PC-9 (cell line): ENCODE results near the gene GNA15. TPM values are rescaled to one million over a fixed set of nuclear protein-coding genes. Genes with fewer than 3 reads are reported as not detected.

Experiments
- BruUV-seq: library from RNA; stranded (reverse); fragments of 400-500 nt; replicated peaks from 2 replicates; lab custom pipeline; 2021; lab: Mats Ljungman, UMichigan
- CTCF ChIA-PET: fragments of 300-600 bp; sonication (Branson Sonifier 250); formaldehyde crosslinking; loops from one replicate; lab custom pipeline; 2022; ENCODE audit warnings: antibody characterized with exemption; lab: Charles Lee
- POLR2A ChIA-PET: fragments of 300-600 bp; sonication (Branson Sonifier 250); formaldehyde crosslinking; loops from one replicate; lab custom pipeline; 2022; ENCODE audit warnings: antibody characterized with exemption; ENCODE audit not compliant: unreplicated experiment; lab: Charles Lee
- DNase-seq, 2 experiments: peaks; one replicate each; pipeline versions ENCODE4 v3.0.0 to v3.0.0-alpha.2; 2015 to 2022; ENCODE audit warnings: mixed read lengths in 1 of 2
- H2AFZ ChIP-seq: fragments of 200-600 bp; sonication (generic); 2 replicates; pipeline ENCODE4 v1.8.1; 2017; ENCODE audit warnings: antibody characterized with exemption
- H3F3A ChIP-seq: fragments of 200-600 bp; sonication (generic); 2 replicates; pipeline ENCODE4 v1.8.1; 2017; ENCODE audit warnings: antibody characterized with exemption, mild to moderate bottlenecking, low read depth; ENCODE audit not compliant: insufficient read depth
- H3K27ac ChIP-seq: fragments of 200-600 bp; sonication (generic); 2 replicates; pipeline ENCODE4 v1.6.1; 2016; ENCODE audit warnings: mixed run types
- H3K27me3 ChIP-seq: fragments of 200-600 bp; sonication (generic); 2 replicates; pipeline ENCODE4 v1.6.1; 2016; ENCODE audit warnings: low read depth, mixed run types; ENCODE audit not compliant: insufficient read depth
- H3K36me3 ChIP-seq: fragments of 200-600 bp; sonication (generic); 2 replicates; pipeline ENCODE4 v1.6.1; 2016; ENCODE audit warnings: low read depth, mixed run types
- H3K4me1 ChIP-seq: fragments of 200-600 bp; sonication (generic); replicated peaks from 2 replicates; pipeline ENCODE4 v1.6.1; 2016; ENCODE audit warnings: mixed run types; ENCODE audit not compliant: insufficient read depth
- H3K4me2 ChIP-seq: fragments of 200-600 bp; sonication (generic); 2 replicates; pipeline ENCODE4 v1.6.1; 2017; ENCODE audit warnings: mixed run types
- H3K4me3 ChIP-seq: fragments of 200-600 bp; sonication (generic); 2 replicates; pipeline ENCODE4 v1.6.1; 2016; ENCODE audit warnings: mixed run types
- H3K79me2 ChIP-seq: fragments of 200-600 bp; sonication (generic); 2 replicates; pipeline ENCODE4 v1.6.1; 2017; ENCODE audit warnings: low read depth, mixed run types
- H3K9me2 ChIP-seq: fragments of 200-600 bp; sonication (generic); 2 replicates; pipeline ENCODE4 v1.8.1; 2017; ENCODE audit warnings: mild to moderate bottlenecking; ENCODE audit not compliant: insufficient read depth
- H3K9me3 ChIP-seq: fragments of 200-600 bp; sonication (generic); 2 replicates; pipeline ENCODE4 v1.8.1; 2016; ENCODE audit warnings: low read depth; ENCODE audit not compliant: insufficient read depth
- H4K20me1 ChIP-seq: fragments of 200-600 bp; sonication (generic); 2 replicates; pipeline ENCODE4 v1.8.1; 2017; ENCODE audit not compliant: insufficient read depth
- EZH2 ChIP-seq: fragments of 200-600 bp; sonication (generic); IDR thresholded peaks from 2 replicates; pipeline ENCODE4 v1.8.0; 2017; ENCODE audit warnings: antibody characterized with exemption, low read depth
- intact Hi-C: fragments of 100-400 bp; cut with micrococcal nuclease; formaldehyde crosslinking; loops from one replicate; pipeline ENCODE4 v1.10.0; 2022; ENCODE audit not compliant: unreplicated experiment
- total RNA-seq: library from RNA; stranded (reverse); gene quantifications from 2 replicates; pipeline ENCODE4 v1.2.3, GENCODE V29; 2021
- TF ChIP-seq, protein P1 (sequence below): fragments of 200-600 bp; sonication (generic); conservative IDR thresholded peaks from 2 replicates; pipeline ENCODE4 v1.6.1; 2017; ENCODE audit warnings: mixed run types, antibody characterized with exemption, mild to moderate bottlenecking, moderate library complexity

Gene GNA15
- total RNA-seq, 1 experiment from 2014 or later: 14.2 TPM

DNA sequence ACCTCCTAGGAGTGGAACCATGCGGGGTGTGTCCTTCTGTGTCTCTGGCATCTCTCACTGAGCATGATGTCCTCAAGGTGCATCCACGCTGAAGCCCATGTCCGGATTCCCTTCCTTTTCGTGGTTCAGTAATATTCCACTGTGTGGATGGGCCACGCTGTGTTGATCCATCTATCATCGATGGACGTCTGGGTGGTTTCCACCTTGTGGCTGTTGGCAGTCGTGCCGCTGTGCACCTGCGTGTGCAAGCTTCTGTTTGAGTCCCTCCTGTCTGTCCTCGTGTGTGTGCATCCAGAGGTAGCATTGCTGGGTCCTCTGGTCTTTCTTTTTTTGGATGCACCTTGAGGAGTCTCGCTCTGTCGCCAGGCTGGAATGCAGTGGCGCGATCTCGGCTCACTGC, 11.2 kb upstream of the GNA15 start:
- Histone ChIP-seq H3K4me2 (no peak overlapping the region), H3K9me2 (no peaks in the 10 kb centered on the region), H3K4me1 (no peaks in the 10 kb centered on the region), H4K20me1 (no peaks in the 10 kb centered on the region), H3K4me3 (no peak overlapping the region), H3F3A (no peaks in the 10 kb centered on the region), H3K36me3 (no peaks in the 10 kb centered on the region), H3K9me3 (no peaks in the 10 kb centered on the region), H3K27ac (no peak overlapping the region), H3K79me2 (no peaks in the 10 kb centered on the region), H2AFZ (no peak overlapping the region), H3K27me3 (no peaks in the 10 kb centered on the region)
- POLR2A ChIA-PET: no interaction called here
- DNase-seq: no peak
- no TSS peak for BruUV-seq
- CTCF ChIA-PET: interaction anchor here (0.7 kb wide), 1 partner anchor 88 kb away, joined by 3 read pairs; no protein-coding TSS in a partner anchor
- intact Hi-C loops: no loop called here
- TF ChIP-seq, protein P1, sequence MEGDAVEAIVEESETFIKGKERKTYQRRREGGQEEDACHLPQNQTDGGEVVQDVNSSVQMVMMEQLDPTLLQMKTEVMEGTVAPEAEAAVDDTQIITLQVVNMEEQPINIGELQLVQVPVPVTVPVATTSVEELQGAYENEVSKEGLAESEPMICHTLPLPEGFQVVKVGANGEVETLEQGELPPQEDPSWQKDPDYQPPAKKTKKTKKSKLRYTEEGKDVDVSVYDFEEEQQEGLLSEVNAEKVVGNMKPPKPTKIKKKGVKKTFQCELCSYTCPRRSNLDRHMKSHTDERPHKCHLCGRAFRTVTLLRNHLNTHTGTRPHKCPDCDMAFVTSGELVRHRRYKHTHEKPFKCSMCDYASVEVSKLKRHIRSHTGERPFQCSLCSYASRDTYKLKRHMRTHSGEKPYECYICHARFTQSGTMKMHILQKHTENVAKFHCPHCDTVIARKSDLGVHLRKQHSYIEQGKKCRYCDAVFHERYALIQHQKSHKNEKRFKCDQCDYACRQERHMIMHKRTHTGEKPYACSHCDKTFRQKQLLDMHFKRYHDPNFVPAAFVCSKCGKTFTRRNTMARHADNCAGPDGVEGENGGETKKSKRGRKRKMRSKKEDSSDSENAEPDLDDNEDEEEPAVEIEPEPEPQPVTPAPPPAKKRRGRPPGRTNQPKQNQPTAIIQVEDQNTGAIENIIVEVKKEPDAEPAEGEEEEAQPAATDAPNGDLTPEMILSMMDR: no peak
- TF ChIP-seq EZH2: no peak

DNA sequence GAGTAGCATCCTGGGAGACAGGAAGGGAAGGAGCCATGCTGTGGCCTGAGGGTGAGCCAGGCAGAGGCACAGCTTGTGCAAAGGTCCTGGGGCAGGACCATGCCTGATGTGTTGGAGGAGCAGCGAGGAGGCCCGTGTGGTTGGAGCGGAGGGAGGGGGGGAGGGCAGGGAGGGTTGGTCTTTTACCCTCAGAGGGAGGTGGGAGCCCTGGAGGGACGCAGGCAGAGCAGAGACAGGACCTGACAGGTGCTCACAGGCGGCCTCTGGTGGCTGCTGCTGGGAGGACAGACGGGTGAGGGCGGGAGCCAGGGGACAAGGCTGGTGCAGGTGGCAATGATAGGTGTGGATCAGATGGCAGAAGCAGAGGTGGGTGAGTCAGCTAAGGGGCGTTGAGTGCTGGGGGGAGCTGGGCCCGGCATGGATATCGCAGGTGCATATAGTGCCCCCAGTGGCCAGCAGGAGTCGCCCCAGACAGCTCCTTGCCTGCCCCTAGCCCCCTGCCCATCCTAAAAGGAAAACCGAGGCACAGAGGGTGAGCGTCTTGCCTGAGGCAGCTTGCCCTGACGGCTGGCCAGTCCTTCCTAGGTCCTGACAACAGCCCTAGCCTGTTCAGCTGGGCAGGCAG, 9.8 kb upstream of the GNA15 start:
- BruUV-seq: no TSS peak
- POLR2A ChIA-PET: no interaction called here
- CTCF ChIA-PET: interaction anchor here (0.5 kb wide), 1 partner anchor 69 kb away, joined by 6 read pairs; no protein-coding TSS in a partner anchor

DNA sequence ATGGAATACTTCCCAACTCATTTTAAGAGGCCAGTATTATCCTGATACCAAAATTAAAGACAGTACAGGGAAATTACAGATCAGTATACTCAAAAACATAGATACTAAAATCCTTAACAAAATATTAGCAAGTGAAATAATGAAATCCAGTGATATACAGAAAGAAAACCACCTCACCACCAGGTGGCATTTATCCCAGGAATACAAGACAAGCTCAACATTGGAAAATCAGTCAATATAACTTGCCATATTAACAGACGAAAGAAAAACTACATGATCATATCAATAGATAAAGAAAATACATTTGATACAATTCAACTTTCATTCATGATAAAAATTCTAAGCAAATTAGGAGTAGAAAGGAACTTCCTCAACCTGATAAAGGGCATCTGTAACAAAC, 6.7 kb upstream of the GNA15 start:
- H3K27me3 ChIP-seq: no peaks in the 10 kb centered on the region
- intact Hi-C loops: loop anchor here (2.0 kb wide), 1 partner anchor 34 kb away; no protein-coding TSS in a partner anchor
- no peak overlapping the region for H3K27ac ChIP-seq
- no peaks in the 10 kb centered on the region for H3K36me3 ChIP-seq
- no peaks in the 10 kb centered on the region for H3K4me1 ChIP-seq
- DNase-seq: no peak
- no peak overlapping the region for H3K4me3 ChIP-seq
- CTCF ChIA-PET: interaction anchor here (0.6 to 1.0 kb wide), 3 partner anchors 13 to 179 kb away, joined by 3 to 4 read pairs (median 4); no protein-coding TSS in a partner anchor
- no peak overlapping the region for H2AFZ ChIP-seq
- POLR2A ChIA-PET: no interaction called here
- no peak for TF ChIP-seq EZH2
- TF ChIP-seq, protein P1: peak; percentile 65
- no peaks in the 10 kb centered on the region for H3F3A ChIP-seq
- no TSS peak for BruUV-seq
- no peaks in the 10 kb centered on the region for H3K9me3 ChIP-seq
- no peaks in the 10 kb centered on the region for H4K20me1 ChIP-seq
- H3K79me2 ChIP-seq: no peaks in the 10 kb centered on the region
- no peaks in the 10 kb centered on the region for H3K9me2 ChIP-seq
- no peak overlapping the region for H3K4me2 ChIP-seq

More for the DNA sequence above, 9.8 kb upstream of the GNA15 start:
- H3K4me2 ChIP-seq: no peak overlapping the region
- H3K4me3 ChIP-seq: no peak overlapping the region
- DNase-seq: peak; percentile 58 to 68
- no peaks in the 10 kb centered on the region for H3K9me3 ChIP-seq
- no peak overlapping the region for H2AFZ ChIP-seq
- no peaks in the 10 kb centered on the region for H3K4me1 ChIP-seq
- no peaks in the 10 kb centered on the region for H3F3A ChIP-seq
- no peaks in the 10 kb centered on the region for H3K9me2 ChIP-seq
- H3K36me3 ChIP-seq: no peaks in the 10 kb centered on the region
- intact Hi-C loops: no loop called here
- no peak for TF ChIP-seq EZH2
- TF ChIP-seq, protein P1: peak; percentile 78
- H4K20me1 ChIP-seq: no peaks in the 10 kb centered on the region
- H3K27ac ChIP-seq: no peak overlapping the region
- no peaks in the 10 kb centered on the region for H3K27me3 ChIP-seq
- H3K79me2 ChIP-seq: no peaks in the 10 kb centered on the region
